ENCODE data around the gene TAS1R3. TPM values are rescaled to one million over a fixed set of nuclear protein-coding genes. Genes with fewer than 3 reads are reported as not detected.

The TAS1R3 gene
- total RNA-seq, 1 experiment from 2014 or later, result 0.22 TPM

DNA sequence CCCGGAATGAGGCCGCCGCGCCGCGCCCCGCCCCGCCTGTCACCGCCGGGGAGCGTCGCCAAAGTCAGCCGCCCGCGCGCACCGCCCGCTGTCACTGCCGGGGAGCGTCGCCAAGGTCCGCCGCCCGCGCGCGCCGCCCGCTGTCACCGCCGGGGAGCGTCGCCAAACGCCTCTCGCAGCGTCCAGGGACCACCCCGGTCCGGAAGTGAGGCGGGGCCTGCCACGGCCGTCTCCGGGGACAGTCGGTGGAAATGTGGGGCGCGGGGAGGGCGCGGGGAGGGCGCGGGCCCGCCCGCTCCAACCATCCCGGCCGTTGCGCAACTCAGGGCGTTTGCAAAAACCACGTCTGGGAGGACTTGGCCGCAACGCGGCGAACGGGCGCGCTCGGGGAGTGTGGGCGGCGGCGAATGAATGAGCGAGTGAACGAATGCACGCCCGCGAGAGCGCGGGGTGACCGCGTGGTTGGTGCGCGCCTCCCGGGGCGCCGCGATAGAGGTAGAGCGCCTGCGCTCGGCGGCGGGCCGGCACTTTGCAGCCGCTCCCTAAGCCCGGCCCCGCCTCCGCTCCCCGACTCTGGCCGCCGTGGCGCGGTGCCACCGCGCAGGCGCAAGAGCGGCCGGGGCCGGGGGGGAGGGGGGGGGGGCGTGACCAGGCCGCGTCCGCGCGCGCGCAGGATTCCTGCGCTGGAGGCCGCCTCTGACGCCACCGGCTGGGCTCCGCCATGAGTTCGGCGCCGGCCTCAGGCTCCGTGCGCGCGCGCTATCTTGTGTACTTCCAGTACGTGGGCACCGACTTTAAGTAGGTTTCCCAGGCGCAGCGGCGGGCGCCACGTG is 22.9 kb upstream of the TAS1R3 start, which contains the start of the genes ACAP3 and PUSL1 (continued):
- TF ChIP-seq, protein P1, sequence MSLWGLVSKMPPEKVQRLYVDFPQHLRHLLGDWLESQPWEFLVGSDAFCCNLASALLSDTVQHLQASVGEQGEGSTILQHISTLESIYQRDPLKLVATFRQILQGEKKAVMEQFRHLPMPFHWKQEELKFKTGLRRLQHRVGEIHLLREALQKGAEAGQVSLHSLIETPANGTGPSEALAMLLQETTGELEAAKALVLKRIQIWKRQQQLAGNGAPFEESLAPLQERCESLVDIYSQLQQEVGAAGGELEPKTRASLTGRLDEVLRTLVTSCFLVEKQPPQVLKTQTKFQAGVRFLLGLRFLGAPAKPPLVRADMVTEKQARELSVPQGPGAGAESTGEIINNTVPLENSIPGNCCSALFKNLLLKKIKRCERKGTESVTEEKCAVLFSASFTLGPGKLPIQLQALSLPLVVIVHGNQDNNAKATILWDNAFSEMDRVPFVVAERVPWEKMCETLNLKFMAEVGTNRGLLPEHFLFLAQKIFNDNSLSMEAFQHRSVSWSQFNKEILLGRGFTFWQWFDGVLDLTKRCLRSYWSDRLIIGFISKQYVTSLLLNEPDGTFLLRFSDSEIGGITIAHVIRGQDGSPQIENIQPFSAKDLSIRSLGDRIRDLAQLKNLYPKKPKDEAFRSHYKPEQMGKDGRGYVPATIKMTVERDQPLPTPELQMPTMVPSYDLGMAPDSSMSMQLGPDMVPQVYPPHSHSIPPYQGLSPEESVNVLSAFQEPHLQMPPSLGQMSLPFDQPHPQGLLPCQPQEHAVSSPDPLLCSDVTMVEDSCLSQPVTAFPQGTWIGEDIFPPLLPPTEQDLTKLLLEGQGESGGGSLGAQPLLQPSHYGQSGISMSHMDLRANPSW (CRISPR knock-in tag; conservative IDR thresholded peaks at IDR 0.05; ENCODE audit: low read depth), result 0 out of 2 replicates have a peak, but pooled peaks have one; percentile 52

DNA sequence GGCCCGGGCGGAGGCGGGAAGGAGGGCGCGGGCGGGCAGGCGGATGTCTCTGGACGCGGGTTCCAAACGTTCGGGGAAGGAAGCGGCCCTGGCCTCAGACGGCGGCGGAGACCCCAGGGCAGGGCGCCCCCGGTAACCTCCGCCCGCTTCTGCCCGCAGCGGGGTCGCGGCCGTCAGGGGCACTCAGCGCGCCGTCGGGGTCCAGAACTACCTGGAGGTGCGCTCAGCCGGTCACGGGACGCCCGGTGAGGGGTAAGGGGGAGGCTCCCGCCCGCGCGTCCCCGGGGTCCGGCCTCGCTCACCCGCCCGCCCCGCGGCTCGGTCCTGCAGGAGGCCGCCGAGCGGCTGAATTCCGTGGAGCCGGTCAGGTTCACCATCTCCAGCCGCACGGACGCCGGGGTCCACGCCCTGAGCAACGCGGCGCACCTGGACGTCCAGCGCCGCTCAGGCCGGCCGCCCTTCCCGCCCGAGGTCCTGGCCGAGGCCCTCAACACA is 22.3 kb upstream of the TAS1R3 start:
- ATAC-seq, result no peak
- Mint-ChIP-seq H3K9me3 (no peaks in the 10 kb centered on the region), H3K36me3 (peaks cover 12% of the 10 kb centered on the region), H3K4me3 (peak overlapping the region; percentile 70), H3K27me3 (ENCODE audit: low read depth) (peaks cover 6% of the 10 kb centered on the region; the same call in 1 of the 2 replicates), H3K27ac (no peak overlapping the region), H3K4me1 (peaks cover 21% of the 10 kb centered on the region)
- ChIA-PET POLR2A (interaction anchor here (1.2 kb wide), 1 partner anchor 67 kb away, joined by 3 read pairs; the partner anchor contains the start of gene AURKAIP1), CTCF (interaction anchor here (1.8 to 3.2 kb wide), 2 partner anchors 9 to 18 kb away, joined by 6 to 17 read pairs; no protein-coding TSS in a partner anchor)
- DNase-seq (ENCODE audit: low spot score), result no peak
- TF ChIP-seq IRF2 (CRISPR knock-in tag; IDR thresholded peaks at IDR 0.05; ENCODE audit: borderline replicate concordance, low read depth), result no peak
- no peak for TF ChIP-seq ZNF138 (CRISPR knock-in tag; conservative IDR thresholded peaks at IDR 0.05)
- TF ChIP-seq ZNF671 (CRISPR knock-in tag; IDR thresholded peaks at IDR 0.05), result no peak
- no peak for TF ChIP-seq JAZF1 (CRISPR knock-in tag; IDR thresholded peaks at IDR 0.05)
- TF ChIP-seq TP53 (CRISPR knock-in tag; IDR thresholded peaks at IDR 0.05), result 0 out of 2 replicates have a peak, but pooled peaks have one; percentile 42
- no peak for TF ChIP-seq JUN (CRISPR knock-in tag; IDR thresholded peaks at IDR 0.05)
- TF ChIP-seq, protein P2, sequence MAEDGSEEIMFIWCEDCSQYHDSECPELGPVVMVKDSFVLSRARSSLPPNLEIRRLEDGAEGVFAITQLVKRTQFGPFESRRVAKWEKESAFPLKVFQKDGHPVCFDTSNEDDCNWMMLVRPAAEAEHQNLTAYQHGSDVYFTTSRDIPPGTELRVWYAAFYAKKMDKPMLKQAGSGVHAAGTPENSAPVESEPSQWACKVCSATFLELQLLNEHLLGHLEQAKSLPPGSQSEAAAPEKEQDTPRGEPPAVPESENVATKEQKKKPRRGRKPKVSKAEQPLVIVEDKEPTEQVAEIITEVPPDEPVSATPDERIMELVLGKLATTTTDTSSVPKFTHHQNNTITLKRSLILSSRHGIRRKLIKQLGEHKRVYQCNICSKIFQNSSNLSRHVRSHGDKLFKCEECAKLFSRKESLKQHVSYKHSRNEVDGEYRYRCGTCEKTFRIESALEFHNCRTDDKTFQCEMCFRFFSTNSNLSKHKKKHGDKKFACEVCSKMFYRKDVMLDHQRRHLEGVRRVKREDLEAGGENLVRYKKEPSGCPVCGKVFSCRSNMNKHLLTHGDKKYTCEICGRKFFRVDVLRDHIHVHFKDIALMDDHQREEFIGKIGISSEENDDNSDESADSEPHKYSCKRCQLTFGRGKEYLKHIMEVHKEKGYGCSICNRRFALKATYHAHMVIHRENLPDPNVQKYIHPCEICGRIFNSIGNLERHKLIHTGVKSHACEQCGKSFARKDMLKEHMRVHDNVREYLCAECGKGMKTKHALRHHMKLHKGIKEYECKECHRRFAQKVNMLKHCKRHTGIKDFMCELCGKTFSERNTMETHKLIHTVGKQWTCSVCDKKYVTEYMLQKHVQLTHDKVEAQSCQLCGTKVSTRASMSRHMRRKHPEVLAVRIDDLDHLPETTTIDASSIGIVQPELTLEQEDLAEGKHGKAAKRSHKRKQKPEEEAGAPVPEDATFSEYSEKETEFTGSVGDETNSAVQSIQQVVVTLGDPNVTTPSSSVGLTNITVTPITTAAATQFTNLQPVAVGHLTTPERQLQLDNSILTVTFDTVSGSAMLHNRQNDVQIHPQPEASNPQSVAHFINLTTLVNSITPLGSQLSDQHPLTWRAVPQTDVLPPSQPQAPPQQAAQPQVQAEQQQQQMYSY (CRISPR knock-in tag; IDR thresholded peaks at IDR 0.05), result no peak
- TF ChIP-seq, protein P3, sequence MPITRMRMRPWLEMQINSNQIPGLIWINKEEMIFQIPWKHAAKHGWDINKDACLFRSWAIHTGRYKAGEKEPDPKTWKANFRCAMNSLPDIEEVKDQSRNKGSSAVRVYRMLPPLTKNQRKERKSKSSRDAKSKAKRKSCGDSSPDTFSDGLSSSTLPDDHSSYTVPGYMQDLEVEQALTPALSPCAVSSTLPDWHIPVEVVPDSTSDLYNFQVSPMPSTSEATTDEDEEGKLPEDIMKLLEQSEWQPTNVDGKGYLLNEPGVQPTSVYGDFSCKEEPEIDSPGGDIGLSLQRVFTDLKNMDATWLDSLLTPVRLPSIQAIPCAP (CRISPR knock-in tag; IDR thresholded peaks at IDR 0.05), result peak; percentile 13; the same call in 1 of the 2 replicates
- TF ChIP-seq, protein P4, sequence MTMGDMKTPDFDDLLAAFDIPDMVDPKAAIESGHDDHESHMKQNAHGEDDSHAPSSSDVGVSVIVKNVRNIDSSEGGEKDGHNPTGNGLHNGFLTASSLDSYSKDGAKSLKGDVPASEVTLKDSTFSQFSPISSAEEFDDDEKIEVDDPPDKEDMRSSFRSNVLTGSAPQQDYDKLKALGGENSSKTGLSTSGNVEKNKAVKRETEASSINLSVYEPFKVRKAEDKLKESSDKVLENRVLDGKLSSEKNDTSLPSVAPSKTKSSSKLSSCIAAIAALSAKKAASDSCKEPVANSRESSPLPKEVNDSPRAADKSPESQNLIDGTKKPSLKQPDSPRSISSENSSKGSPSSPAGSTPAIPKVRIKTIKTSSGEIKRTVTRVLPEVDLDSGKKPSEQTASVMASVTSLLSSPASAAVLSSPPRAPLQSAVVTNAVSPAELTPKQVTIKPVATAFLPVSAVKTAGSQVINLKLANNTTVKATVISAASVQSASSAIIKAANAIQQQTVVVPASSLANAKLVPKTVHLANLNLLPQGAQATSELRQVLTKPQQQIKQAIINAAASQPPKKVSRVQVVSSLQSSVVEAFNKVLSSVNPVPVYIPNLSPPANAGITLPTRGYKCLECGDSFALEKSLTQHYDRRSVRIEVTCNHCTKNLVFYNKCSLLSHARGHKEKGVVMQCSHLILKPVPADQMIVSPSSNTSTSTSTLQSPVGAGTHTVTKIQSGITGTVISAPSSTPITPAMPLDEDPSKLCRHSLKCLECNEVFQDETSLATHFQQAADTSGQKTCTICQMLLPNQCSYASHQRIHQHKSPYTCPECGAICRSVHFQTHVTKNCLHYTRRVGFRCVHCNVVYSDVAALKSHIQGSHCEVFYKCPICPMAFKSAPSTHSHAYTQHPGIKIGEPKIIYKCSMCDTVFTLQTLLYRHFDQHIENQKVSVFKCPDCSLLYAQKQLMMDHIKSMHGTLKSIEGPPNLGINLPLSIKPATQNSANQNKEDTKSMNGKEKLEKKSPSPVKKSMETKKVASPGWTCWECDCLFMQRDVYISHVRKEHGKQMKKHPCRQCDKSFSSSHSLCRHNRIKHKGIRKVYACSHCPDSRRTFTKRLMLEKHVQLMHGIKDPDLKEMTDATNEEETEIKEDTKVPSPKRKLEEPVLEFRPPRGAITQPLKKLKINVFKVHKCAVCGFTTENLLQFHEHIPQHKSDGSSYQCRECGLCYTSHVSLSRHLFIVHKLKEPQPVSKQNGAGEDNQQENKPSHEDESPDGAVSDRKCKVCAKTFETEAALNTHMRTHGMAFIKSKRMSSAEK (CRISPR knock-in tag; IDR thresholded peaks at IDR 0.05; ENCODE audit: borderline replicate concordance), result no peak
- TF ChIP-seq, protein P5, sequence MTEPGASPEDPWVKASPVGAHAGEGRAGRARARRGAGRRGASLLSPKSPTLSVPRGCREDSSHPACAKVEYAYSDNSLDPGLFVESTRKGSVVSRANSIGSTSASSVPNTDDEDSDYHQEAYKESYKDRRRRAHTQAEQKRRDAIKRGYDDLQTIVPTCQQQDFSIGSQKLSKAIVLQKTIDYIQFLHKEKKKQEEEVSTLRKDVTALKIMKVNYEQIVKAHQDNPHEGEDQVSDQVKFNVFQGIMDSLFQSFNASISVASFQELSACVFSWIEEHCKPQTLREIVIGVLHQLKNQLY (CRISPR knock-in tag; IDR thresholded peaks at IDR 0.05), result no peak
- TF ChIP-seq PRRX2 (CRISPR knock-in tag; IDR thresholded peaks at IDR 0.05), result no peak
- TF ChIP-seq, protein P6, sequence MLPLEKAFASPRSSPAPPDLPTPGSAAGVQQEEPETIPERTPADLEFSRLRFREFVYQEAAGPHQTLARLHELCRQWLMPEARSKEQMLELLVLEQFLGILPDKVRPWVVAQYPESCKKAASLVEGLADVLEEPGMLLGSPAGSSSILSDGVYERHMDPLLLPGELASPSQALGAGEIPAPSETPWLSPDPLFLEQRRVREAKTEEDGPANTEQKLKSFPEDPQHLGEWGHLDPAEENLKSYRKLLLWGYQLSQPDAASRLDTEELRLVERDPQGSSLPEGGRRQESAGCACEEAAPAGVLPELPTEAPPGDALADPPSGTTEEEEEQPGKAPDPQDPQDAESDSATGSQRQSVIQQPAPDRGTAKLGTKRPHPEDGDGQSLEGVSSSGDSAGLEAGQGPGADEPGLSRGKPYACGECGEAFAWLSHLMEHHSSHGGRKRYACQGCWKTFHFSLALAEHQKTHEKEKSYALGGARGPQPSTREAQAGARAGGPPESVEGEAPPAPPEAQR (CRISPR knock-in tag; IDR thresholded peaks at IDR 0.05), result no peak
- TF ChIP-seq ESRRA (CRISPR knock-in tag; IDR thresholded peaks at IDR 0.05; ENCODE audit: borderline replicate concordance), result no peak
- no peak for TF ChIP-seq GRHL2 (CRISPR knock-in tag; IDR thresholded peaks at IDR 0.05; ENCODE audit: insufficient replicate concordance, severe bottlenecking)
- TF ChIP-seq, protein P7, sequence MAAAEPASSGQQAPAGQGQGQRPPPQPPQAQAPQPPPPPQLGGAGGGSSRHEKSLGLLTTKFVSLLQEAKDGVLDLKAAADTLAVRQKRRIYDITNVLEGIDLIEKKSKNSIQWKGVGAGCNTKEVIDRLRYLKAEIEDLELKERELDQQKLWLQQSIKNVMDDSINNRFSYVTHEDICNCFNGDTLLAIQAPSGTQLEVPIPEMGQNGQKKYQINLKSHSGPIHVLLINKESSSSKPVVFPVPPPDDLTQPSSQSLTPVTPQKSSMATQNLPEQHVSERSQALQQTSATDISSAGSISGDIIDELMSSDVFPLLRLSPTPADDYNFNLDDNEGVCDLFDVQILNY (CRISPR knock-in tag; IDR thresholded peaks at IDR 0.05), result no peak
- no peak for TF ChIP-seq SMAD4 (CRISPR knock-in tag; IDR thresholded peaks at IDR 0.05)
- TF ChIP-seq MYBL2 (CRISPR knock-in tag; IDR thresholded peaks at IDR 0.05), result peak; percentile 15; the same call in 1 of the 2 replicates
- TF ChIP-seq KAT7 (CRISPR knock-in tag; IDR thresholded peaks at IDR 0.05; ENCODE audit: borderline replicate concordance), result no peak

All from WTC11 (cell line).